ENCODE results near the gene WIPF3. TPM values are rescaled to one million over a fixed set of nuclear protein-coding genes. Genes with fewer than 3 reads are reported as not detected.

The WIPF3 gene
- total RNA-seq, 1 experiment from 2014 or later: not detected

GRCh38 chr7:29871787-29872398 lies 65.6 kb downstream of the WIPF3 start:
- no peaks in the 10 kb centered on the region for H3K4me1 ChIP-seq
- no peaks in the 10 kb centered on the region for H3K27me3 ChIP-seq
- H3K36me3 ChIP-seq: no peaks in the 10 kb centered on the region
- H3K27ac ChIP-seq: no peak overlapping the region
- no peaks in the 10 kb centered on the region for H3K9me3 ChIP-seq (replicated peaks)
- H3K4me3 ChIP-seq: no peak overlapping the region
- no peak for DNase-seq

- Histone ChIP-seq H3K4me1 (no peaks in the 10 kb centered on the region), H3K27ac (no peak overlapping the region), H3K27me3 (no peaks in the 10 kb centered on the region), H3K4me3 (no peak overlapping the region), H3K9me3 (replicated peaks) (no peaks in the 10 kb centered on the region), H3K36me3 (no peaks in the 10 kb centered on the region)
- DNase-seq: no peak
Observed at GRCh38 chr7:29873644-29874294, 67.5 kb downstream of the WIPF3 start.

GRCh38 chr7:29875741-29876140 lies 69.4 kb downstream of the WIPF3 start:
- Histone ChIP-seq H3K27me3 (no peaks in the 10 kb centered on the region), H3K36me3 (no peaks in the 10 kb centered on the region)

GRCh38 chr7:29877196-29877595 lies 70.9 kb downstream of the WIPF3 start:
- H3K4me1 ChIP-seq: no peaks in the 10 kb centered on the region
- DNase-seq: peak in 1 of 2 experiments; percentile 32

More at GRCh38 chr7:29875741-29876140, 69.4 kb downstream of the WIPF3 start:
- no peak overlapping the region for H3K4me3 ChIP-seq
- no peak for DNase-seq
- H3K9me3 ChIP-seq (replicated peaks): no peaks in the 10 kb centered on the region
- H3K27ac ChIP-seq: no peak overlapping the region
- H3K4me1 ChIP-seq: no peaks in the 10 kb centered on the region

GRCh38 chr7:29878081-29878688 lies 71.9 kb downstream of the WIPF3 start:
- Histone ChIP-seq H3K4me3 (no peak overlapping the region), H3K27ac (no peak overlapping the region), H3K9me3 (replicated peaks) (no peaks in the 10 kb centered on the region), H3K36me3 (no peaks in the 10 kb centered on the region), H3K4me1 (no peaks in the 10 kb centered on the region), H3K27me3 (no peaks in the 10 kb centered on the region)
- DNase-seq: peak; percentile 30 to 62

More at GRCh38 chr7:29877196-29877595, 70.9 kb downstream of the WIPF3 start:
- no peak overlapping the region for H3K4me3 ChIP-seq
- H3K9me3 ChIP-seq (replicated peaks): no peaks in the 10 kb centered on the region
- no peaks in the 10 kb centered on the region for H3K36me3 ChIP-seq
- no peak overlapping the region for H3K27ac ChIP-seq
- no peaks in the 10 kb centered on the region for H3K27me3 ChIP-seq

GRCh38 chr7:29879609-29880008 lies 73.3 kb downstream of the WIPF3 start:
- H3K27ac ChIP-seq: no peak overlapping the region
- no peaks in the 10 kb centered on the region for H3K4me1 ChIP-seq
- no peaks in the 10 kb centered on the region for H3K27me3 ChIP-seq
- no peak for DNase-seq
- no peaks in the 10 kb centered on the region for H3K9me3 ChIP-seq (replicated peaks)
- H3K4me3 ChIP-seq: no peak overlapping the region
- no peaks in the 10 kb centered on the region for H3K36me3 ChIP-seq

GRCh38 chr7:29881724-29882123 lies 75.4 kb downstream of the WIPF3 start:
- Histone ChIP-seq H3K4me1 (no peaks in the 10 kb centered on the region), H3K27me3 (no peaks in the 10 kb centered on the region), H3K27ac (no peak overlapping the region), H3K4me3 (no peak overlapping the region), H3K9me3 (replicated peaks) (no peaks in the 10 kb centered on the region), H3K36me3 (no peaks in the 10 kb centered on the region)
- DNase-seq: peak in 1 of 2 experiments; percentile 29

- no peaks in the 10 kb centered on the region for H3K9me3 ChIP-seq (replicated peaks)
- no peak overlapping the region for H3K4me3 ChIP-seq
- DNase-seq: no peak
- H3K4me1 ChIP-seq: no peaks in the 10 kb centered on the region
- no peak overlapping the region for H3K27ac ChIP-seq
- no peaks in the 10 kb centered on the region for H3K27me3 ChIP-seq
- no peaks in the 10 kb centered on the region for H3K36me3 ChIP-seq
Observed at GRCh38 chr7:29882481-29882880, 76.2 kb downstream of the WIPF3 start.

GRCh38 chr7:29883462-29884398 lies 77.4 kb downstream of the WIPF3 start:
- DNase-seq: no peak
- Histone ChIP-seq H3K4me3 (no peak overlapping the region), H3K36me3 (no peaks in the 10 kb centered on the region), H3K27me3 (no peaks in the 10 kb centered on the region), H3K4me1 (no peaks in the 10 kb centered on the region), H3K9me3 (replicated peaks) (no peaks in the 10 kb centered on the region), H3K27ac (no peak overlapping the region)

GRCh38 chr7:29884399-29885272 lies 78.3 kb downstream of the WIPF3 start:
- H3K36me3 ChIP-seq: no peaks in the 10 kb centered on the region
- no peak overlapping the region for H3K27ac ChIP-seq
- no peaks in the 10 kb centered on the region for H3K27me3 ChIP-seq
- no peaks in the 10 kb centered on the region for H3K4me1 ChIP-seq
- H3K9me3 ChIP-seq (replicated peaks): no peaks in the 10 kb centered on the region
- DNase-seq: peak in 1 of 2 experiments; percentile 31
- H3K4me3 ChIP-seq: no peak overlapping the region

GRCh38 chr7:29885626-29886025 lies 79.3 kb downstream of the WIPF3 start:
- Histone ChIP-seq H3K9me3 (replicated peaks) (no peaks in the 10 kb centered on the region), H3K27ac (no peak overlapping the region), H3K27me3 (no peaks in the 10 kb centered on the region), H3K4me3 (no peak overlapping the region), H3K36me3 (no peaks in the 10 kb centered on the region), H3K4me1 (no peaks in the 10 kb centered on the region)
- DNase-seq: no peak

GRCh38 chr7:29886827-29887226 lies 80.5 kb downstream of the WIPF3 start:
- no peaks in the 10 kb centered on the region for H3K36me3 ChIP-seq
- DNase-seq: no peak
- no peak overlapping the region for H3K4me3 ChIP-seq
- no peak overlapping the region for H3K27ac ChIP-seq
- H3K9me3 ChIP-seq (replicated peaks): no peaks in the 10 kb centered on the region
- no peaks in the 10 kb centered on the region for H3K27me3 ChIP-seq
- H3K4me1 ChIP-seq: no peaks in the 10 kb centered on the region

GRCh38 chr7:29888006-29888405 lies 81.7 kb downstream of the WIPF3 start:
- Histone ChIP-seq H3K27ac (no peak overlapping the region), H3K9me3 (replicated peaks) (no peaks in the 10 kb centered on the region), H3K27me3 (no peaks in the 10 kb centered on the region), H3K4me1 (no peaks in the 10 kb centered on the region), H3K36me3 (no peaks in the 10 kb centered on the region), H3K4me3 (no peak overlapping the region)
- DNase-seq: no peak

GRCh38 chr7:29889288-29889687 lies 83.0 kb downstream of the WIPF3 start:
- no peak overlapping the region for H3K27ac ChIP-seq
- no peaks in the 10 kb centered on the region for H3K4me1 ChIP-seq
- H3K4me3 ChIP-seq: no peak overlapping the region
- H3K36me3 ChIP-seq: no peaks in the 10 kb centered on the region
- H3K9me3 ChIP-seq (replicated peaks): no peaks in the 10 kb centered on the region
- no peak for DNase-seq
- no peaks in the 10 kb centered on the region for H3K27me3 ChIP-seq

All from SJCRH30 (cell line).